K562 (cell line): Measurements from ENCODE around the gene RBM7. TPM values are rescaled to one million over a fixed set of nuclear protein-coding genes. Genes with fewer than 3 reads are reported as not detected.

Experiments used
- BHLHE40 ChIP-seq: IDR thresholded peaks from 2 replicates; pipeline ENCODE4 v1.6.1; 2011; ENCODE audit warnings: low read length, improper control_type of control experiment
- CHD1 ChIP-seq: fragments of 200-600 bp; sonication (generic); IDR thresholded peaks from one replicate; pipeline ENCODE4 v1.6.1; 2012; ENCODE audit warnings: mild to moderate bottlenecking, moderate library complexity, low read length, inconsistent platforms
- HCFC1 ChIP-seq: IDR thresholded peaks from 2 replicates; pipeline ENCODE4 v1.6.1; 2012; ENCODE audit warnings: low read depth, low read length, improper control_type of control experiment
- NCOR1 ChIP-seq: fragments of 450-650 bp; IDR thresholded peaks from 2 replicates; pipeline ENCODE4 v1.6.1; 2016; ENCODE audit warnings: mild to moderate bottlenecking, moderate library complexity
- ZNF444 ChIP-seq: fragments of 250-450 bp; sonication (Bioruptor Pico); IDR thresholded peaks from 2 replicates; pipeline ENCODE4 v1.4.0; 2020; ENCODE audit warnings: mild to moderate bottlenecking, moderate library complexity
- polyA plus RNA-seq, 8 experiments: library from polyadenylated mRNA; depleted of rRNA in 4 of 8; stranded (reverse) in 5 of 8; unstranded in 3 of 8; fragments of >200 nt; fragmentation: Nextera tagmentation in 2 of 8; fragmentation: Illumina TruSeq in 1 of 8; extraction: Ambion mirVana in 2 of 8; extraction: Trizol in 1 of 8; gene quantifications; 2 replicates each; pipeline versions ENCODE4 v1.2.1 to v1.2.3, GENCODE V29; 2011 to 2014; ENCODE audit warnings: inconsistent platforms in 1 of 8, missing spikeins in 1 of 8
- total RNA-seq, 7 experiments: library from RNA; depleted of rRNA in 6 of 7; stranded (reverse); fragments of >200 nt in 6 of 7; fragmentation: Illumina TruSeq in 2 of 7; extraction: Trizol in 2 of 7; gene quantifications; 2 replicates each; pipeline versions ENCODE4 v1.2.1 to v1.2.3, GENCODE V29; 2011 to 2021; ENCODE audit warnings: low replicate concordance in 1 of 7
- TF ChIP-seq, protein P1 (sequence below): fragments of 200-600 bp; sonication (generic); IDR thresholded peaks from one replicate; pipeline ENCODE4 v1.6.1; 2012; ENCODE audit warnings: mild to moderate bottlenecking, low read depth, low read length, inconsistent platforms
- TF ChIP-seq, protein P2 (sequence below): sonication (generic); formaldehyde crosslinking; IDR thresholded peaks from 2 replicates; pipeline ENCODE4 v1.8.0; 2022; ENCODE audit warnings: missing genetic modification reagents, mild to moderate bottlenecking, borderline replicate concordance
- TF ChIP-seq, protein P3 (sequence below): fragments of 450-650 bp; conservative IDR thresholded peaks from 2 replicates; pipeline ENCODE4 v1.6.1; 2016; ENCODE audit warnings: missing genetic modification characterization, low read depth, mild to moderate bottlenecking, missing compliant biosample characterization, moderate library complexity
- TF ChIP-seq, protein P4 (sequence below): sonication (generic); formaldehyde crosslinking; IDR thresholded peaks from 2 replicates; pipeline ENCODE4 v1.9.0; 2022; ENCODE audit warnings: mild to moderate bottlenecking, missing genetic modification reagents

RBM7 gene
- total and polyA plus RNA-seq, 9 of the 15 experiments (the other 6 are each of a cell fraction or from before 2014, with no cell fraction given): 26.0 to 76.8 (median 49.6) TPM

DNA sequence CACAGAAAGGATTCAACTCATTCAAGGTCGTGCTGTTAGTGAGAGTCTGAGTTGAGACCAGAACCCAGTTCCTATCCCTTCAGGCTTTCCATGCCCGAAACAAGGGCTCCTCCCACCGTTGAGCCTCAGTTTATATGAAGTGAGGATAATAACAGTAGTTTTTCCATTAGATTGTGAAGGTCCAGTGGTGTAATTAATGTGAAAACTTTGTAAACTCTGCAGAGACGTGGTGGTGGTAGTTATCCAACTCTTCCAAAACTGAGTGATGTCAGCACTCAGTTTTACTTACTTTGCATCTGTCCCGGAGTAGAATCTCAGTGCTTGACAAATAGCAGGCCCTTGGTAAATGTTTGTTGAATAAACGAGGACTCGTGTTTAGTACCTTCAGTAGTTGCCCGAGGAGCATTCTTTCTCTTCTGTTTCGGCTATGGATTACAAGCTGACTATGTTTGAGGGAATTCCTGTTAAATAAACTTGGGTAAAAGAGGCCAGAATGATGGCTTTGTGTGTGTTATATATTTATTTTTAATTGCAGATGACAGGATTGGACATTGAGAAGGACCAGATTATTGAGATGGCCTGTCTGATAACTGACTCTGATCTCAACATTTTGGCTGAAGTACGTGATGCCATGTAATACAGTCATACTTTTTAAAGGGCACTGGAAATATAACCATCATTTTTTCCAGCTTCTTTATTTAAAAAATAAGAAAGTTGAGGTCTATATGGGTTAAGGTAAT lies 39.8 kb downstream of the RBM7 start (continued):
- TF ChIP-seq, protein P1, sequence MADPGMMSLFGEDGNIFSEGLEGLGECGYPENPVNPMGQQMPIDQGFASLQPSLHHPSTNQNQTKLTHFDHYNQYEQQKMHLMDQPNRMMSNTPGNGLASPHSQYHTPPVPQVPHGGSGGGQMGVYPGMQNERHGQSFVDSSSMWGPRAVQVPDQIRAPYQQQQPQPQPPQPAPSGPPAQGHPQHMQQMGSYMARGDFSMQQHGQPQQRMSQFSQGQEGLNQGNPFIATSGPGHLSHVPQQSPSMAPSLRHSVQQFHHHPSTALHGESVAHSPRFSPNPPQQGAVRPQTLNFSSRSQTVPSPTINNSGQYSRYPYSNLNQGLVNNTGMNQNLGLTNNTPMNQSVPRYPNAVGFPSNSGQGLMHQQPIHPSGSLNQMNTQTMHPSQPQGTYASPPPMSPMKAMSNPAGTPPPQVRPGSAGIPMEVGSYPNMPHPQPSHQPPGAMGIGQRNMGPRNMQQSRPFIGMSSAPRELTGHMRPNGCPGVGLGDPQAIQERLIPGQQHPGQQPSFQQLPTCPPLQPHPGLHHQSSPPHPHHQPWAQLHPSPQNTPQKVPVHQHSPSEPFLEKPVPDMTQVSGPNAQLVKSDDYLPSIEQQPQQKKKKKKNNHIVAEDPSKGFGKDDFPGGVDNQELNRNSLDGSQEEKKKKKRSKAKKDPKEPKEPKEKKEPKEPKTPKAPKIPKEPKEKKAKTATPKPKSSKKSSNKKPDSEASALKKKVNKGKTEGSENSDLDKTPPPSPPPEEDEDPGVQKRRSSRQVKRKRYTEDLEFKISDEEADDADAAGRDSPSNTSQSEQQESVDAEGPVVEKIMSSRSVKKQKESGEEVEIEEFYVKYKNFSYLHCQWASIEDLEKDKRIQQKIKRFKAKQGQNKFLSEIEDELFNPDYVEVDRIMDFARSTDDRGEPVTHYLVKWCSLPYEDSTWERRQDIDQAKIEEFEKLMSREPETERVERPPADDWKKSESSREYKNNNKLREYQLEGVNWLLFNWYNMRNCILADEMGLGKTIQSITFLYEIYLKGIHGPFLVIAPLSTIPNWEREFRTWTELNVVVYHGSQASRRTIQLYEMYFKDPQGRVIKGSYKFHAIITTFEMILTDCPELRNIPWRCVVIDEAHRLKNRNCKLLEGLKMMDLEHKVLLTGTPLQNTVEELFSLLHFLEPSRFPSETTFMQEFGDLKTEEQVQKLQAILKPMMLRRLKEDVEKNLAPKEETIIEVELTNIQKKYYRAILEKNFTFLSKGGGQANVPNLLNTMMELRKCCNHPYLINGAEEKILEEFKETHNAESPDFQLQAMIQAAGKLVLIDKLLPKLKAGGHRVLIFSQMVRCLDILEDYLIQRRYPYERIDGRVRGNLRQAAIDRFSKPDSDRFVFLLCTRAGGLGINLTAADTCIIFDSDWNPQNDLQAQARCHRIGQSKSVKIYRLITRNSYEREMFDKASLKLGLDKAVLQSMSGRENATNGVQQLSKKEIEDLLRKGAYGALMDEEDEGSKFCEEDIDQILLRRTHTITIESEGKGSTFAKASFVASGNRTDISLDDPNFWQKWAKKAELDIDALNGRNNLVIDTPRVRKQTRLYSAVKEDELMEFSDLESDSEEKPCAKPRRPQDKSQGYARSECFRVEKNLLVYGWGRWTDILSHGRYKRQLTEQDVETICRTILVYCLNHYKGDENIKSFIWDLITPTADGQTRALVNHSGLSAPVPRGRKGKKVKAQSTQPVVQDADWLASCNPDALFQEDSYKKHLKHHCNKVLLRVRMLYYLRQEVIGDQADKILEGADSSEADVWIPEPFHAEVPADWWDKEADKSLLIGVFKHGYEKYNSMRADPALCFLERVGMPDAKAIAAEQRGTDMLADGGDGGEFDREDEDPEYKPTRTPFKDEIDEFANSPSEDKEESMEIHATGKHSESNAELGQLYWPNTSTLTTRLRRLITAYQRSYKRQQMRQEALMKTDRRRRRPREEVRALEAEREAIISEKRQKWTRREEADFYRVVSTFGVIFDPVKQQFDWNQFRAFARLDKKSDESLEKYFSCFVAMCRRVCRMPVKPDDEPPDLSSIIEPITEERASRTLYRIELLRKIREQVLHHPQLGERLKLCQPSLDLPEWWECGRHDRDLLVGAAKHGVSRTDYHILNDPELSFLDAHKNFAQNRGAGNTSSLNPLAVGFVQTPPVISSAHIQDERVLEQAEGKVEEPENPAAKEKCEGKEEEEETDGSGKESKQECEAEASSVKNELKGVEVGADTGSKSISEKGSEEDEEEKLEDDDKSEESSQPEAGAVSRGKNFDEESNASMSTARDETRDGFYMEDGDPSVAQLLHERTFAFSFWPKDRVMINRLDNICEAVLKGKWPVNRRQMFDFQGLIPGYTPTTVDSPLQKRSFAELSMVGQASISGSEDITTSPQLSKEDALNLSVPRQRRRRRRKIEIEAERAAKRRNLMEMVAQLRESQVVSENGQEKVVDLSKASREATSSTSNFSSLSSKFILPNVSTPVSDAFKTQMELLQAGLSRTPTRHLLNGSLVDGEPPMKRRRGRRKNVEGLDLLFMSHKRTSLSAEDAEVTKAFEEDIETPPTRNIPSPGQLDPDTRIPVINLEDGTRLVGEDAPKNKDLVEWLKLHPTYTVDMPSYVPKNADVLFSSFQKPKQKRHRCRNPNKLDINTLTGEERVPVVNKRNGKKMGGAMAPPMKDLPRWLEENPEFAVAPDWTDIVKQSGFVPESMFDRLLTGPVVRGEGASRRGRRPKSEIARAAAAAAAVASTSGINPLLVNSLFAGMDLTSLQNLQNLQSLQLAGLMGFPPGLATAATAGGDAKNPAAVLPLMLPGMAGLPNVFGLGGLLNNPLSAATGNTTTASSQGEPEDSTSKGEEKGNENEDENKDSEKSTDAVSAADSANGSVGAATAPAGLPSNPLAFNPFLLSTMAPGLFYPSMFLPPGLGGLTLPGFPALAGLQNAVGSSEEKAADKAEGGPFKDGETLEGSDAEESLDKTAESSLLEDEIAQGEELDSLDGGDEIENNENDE: no peak
- TF ChIP-seq, protein P2, sequence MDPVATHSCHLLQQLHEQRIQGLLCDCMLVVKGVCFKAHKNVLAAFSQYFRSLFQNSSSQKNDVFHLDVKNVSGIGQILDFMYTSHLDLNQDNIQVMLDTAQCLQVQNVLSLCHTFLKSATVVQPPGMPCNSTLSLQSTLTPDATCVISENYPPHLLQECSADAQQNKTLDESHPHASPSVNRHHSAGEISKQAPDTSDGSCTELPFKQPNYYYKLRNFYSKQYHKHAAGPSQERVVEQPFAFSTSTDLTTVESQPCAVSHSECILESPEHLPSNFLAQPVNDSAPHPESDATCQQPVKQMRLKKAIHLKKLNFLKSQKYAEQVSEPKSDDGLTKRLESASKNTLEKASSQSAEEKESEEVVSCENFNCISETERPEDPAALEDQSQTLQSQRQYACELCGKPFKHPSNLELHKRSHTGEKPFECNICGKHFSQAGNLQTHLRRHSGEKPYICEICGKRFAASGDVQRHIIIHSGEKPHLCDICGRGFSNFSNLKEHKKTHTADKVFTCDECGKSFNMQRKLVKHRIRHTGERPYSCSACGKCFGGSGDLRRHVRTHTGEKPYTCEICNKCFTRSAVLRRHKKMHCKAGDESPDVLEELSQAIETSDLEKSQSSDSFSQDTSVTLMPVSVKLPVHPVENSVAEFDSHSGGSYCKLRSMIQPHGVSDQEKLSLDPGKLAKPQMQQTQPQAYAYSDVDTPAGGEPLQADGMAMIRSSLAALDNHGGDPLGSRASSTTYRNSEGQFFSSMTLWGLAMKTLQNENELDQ: no peak
- peak; percentile 81 for TF ChIP-seq CHD1
- no peak for TF ChIP-seq ZNF444 (CRISPR knock-in tag)
- TF ChIP-seq, protein P3, sequence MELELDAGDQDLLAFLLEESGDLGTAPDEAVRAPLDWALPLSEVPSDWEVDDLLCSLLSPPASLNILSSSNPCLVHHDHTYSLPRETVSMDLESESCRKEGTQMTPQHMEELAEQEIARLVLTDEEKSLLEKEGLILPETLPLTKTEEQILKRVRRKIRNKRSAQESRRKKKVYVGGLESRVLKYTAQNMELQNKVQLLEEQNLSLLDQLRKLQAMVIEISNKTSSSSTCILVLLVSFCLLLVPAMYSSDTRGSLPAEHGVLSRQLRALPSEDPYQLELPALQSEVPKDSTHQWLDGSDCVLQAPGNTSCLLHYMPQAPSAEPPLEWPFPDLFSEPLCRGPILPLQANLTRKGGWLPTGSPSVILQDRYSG (tag): no peak
- TF ChIP-seq, protein P4, sequence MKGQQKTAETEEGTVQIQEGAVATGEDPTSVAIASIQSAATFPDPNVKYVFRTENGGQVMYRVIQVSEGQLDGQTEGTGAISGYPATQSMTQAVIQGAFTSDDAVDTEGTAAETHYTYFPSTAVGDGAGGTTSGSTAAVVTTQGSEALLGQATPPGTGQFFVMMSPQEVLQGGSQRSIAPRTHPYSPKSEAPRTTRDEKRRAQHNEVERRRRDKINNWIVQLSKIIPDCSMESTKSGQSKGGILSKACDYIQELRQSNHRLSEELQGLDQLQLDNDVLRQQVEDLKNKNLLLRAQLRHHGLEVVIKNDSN (CRISPR knock-in tag): no peak
- TF ChIP-seq BHLHE40: no peak
- TF ChIP-seq NCOR1: 0 out of 2 replicates have a peak, but pooled peaks have one; percentile 17
- TF ChIP-seq HCFC1: no peak
